ENCODE data around the gene MED15.
"Not testable (repeated sequence)": the region's sequence is repeated elsewhere in the genome, so short reads cannot be mapped to it uniquely, and the experiment has no call there.

The MED15 gene

GRCh38 chr22:20533095-20533878 lies 25.9 kb downstream of the MED15 start:
- Histone ChIP-seq H3K36me3 (ENCODE audit: control insufficient read depth, insufficient read depth, low read length) (peaks cover 61% of the 10 kb centered on the region), H3K27ac (ENCODE audit: low read depth, low read length, severe bottlenecking) (peak overlapping the region; percentile 92), H3K4me3 (ENCODE audit: extremely low read depth, insufficient read depth, low read length, poor library complexity, severe bottlenecking) (no peak overlapping the region), H3K9me3 (ENCODE audit: control insufficient read depth, low read length) (peaks cover 3% of the 10 kb centered on the region), H3K4me1 (ENCODE audit: control insufficient read depth, insufficient read depth, low read length, poor library complexity, severe bottlenecking) (peaks cover 35% of the 10 kb centered on the region)
- WGBS, 2 experiments (ENCODE audit: insufficient coverage in 2 of 2), result 93 to 94% methylated on average over 10 to 11 of the region's 11 CpGs

GRCh38 chr22:20533879-20534265 lies 26.5 kb downstream of the MED15 start:
- Histone ChIP-seq H3K27ac (ENCODE audit: low read depth, low read length, severe bottlenecking) (no peak overlapping the region), H3K36me3 (ENCODE audit: control insufficient read depth, insufficient read depth, low read length) (peaks cover 61% of the 10 kb centered on the region), H3K4me1 (ENCODE audit: control insufficient read depth, insufficient read depth, low read length, poor library complexity, severe bottlenecking) (peaks cover 35% of the 10 kb centered on the region), H3K9me3 (ENCODE audit: control insufficient read depth, low read length) (no peaks in the 10 kb centered on the region), H3K4me3 (ENCODE audit: extremely low read depth, insufficient read depth, low read length, poor library complexity, severe bottlenecking) (no peak overlapping the region)
- 88 to 95% methylated on average over 3 of the region's 3 CpGs for WGBS, 2 experiments (ENCODE audit: insufficient coverage in 2 of 2)

GRCh38 chr22:20536590-20537324 lies 29.3 kb downstream of the MED15 start:
- H3K9me3 ChIP-seq (ENCODE audit: control insufficient read depth, low read length), result no peaks in the 10 kb centered on the region
- no peak overlapping the region for H3K4me3 ChIP-seq (ENCODE audit: extremely low read depth, insufficient read depth, low read length, poor library complexity, severe bottlenecking)
- H3K27ac ChIP-seq (ENCODE audit: low read depth, low read length, severe bottlenecking), result no peak overlapping the region
- peaks cover 14% of the 10 kb centered on the region for H3K4me1 ChIP-seq (ENCODE audit: control insufficient read depth, insufficient read depth, low read length, poor library complexity, severe bottlenecking)
- WGBS, 2 experiments (ENCODE audit: insufficient coverage in 2 of 2), result 94 to 96% methylated on average over 9 to 12 of the region's 12 CpGs
- peaks cover 80% of the 10 kb centered on the region for H3K36me3 ChIP-seq (ENCODE audit: control insufficient read depth, insufficient read depth, low read length)

GRCh38 chr22:20537325-20537756 lies 29.9 kb downstream of the MED15 start:
- peaks cover 8% of the 10 kb centered on the region for H3K4me1 ChIP-seq (ENCODE audit: control insufficient read depth, insufficient read depth, low read length, poor library complexity, severe bottlenecking)
- H3K4me3 ChIP-seq (ENCODE audit: extremely low read depth, insufficient read depth, low read length, poor library complexity, severe bottlenecking), result no peak overlapping the region
- H3K27ac ChIP-seq (ENCODE audit: low read depth, low read length, severe bottlenecking), result no peak overlapping the region
- no peaks in the 10 kb centered on the region for H3K9me3 ChIP-seq (ENCODE audit: control insufficient read depth, low read length)
- WGBS, 2 experiments (ENCODE audit: insufficient coverage in 2 of 2), result 92 to 97% methylated on average over 2 to 3 of the region's 3 CpGs
- peaks cover 83% of the 10 kb centered on the region for H3K36me3 ChIP-seq (ENCODE audit: control insufficient read depth, insufficient read depth, low read length)

GRCh38 chr22:20537983-20538382 lies 30.6 kb downstream of the MED15 start:
- 93 to 95% methylated on average over 5 to 6 of the region's 7 CpGs for WGBS, 2 experiments (ENCODE audit: insufficient coverage in 2 of 2)
- H3K4me1 ChIP-seq (ENCODE audit: control insufficient read depth, insufficient read depth, low read length, poor library complexity, severe bottlenecking), result peaks cover 2% of the 10 kb centered on the region
- H3K9me3 ChIP-seq (ENCODE audit: control insufficient read depth, low read length), result no peaks in the 10 kb centered on the region
- peaks cover 87% of the 10 kb centered on the region for H3K36me3 ChIP-seq (ENCODE audit: control insufficient read depth, insufficient read depth, low read length)
- H3K27ac ChIP-seq (ENCODE audit: low read depth, low read length, severe bottlenecking), result no peak overlapping the region
- H3K4me3 ChIP-seq (ENCODE audit: extremely low read depth, insufficient read depth, low read length, poor library complexity, severe bottlenecking), result no peak overlapping the region

GRCh38 chr22:20538875-20539274 lies 31.5 kb downstream of the MED15 start:
- not testable (repeated sequence) for H3K9me3 ChIP-seq (ENCODE audit: control insufficient read depth, low read length); H3K27ac ChIP-seq (ENCODE audit: low read depth, low read length, severe bottlenecking); H3K4me3 ChIP-seq (ENCODE audit: extremely low read depth, insufficient read depth, low read length, poor library complexity, severe bottlenecking); H3K4me1 ChIP-seq (ENCODE audit: control insufficient read depth, insufficient read depth, low read length, poor library complexity, severe bottlenecking)
- H3K36me3 ChIP-seq (ENCODE audit: control insufficient read depth, insufficient read depth, low read length), result peaks cover 86% of the 10 kb centered on the region
- 83 to 96% methylated on average over 2 to 3 of the region's 8 CpGs for WGBS, 2 experiments (ENCODE audit: insufficient coverage in 2 of 2)

- Histone ChIP-seq H3K36me3 (ENCODE audit: control insufficient read depth, insufficient read depth, low read length) (peaks cover 91% of the 10 kb centered on the region), H3K27ac (ENCODE audit: low read depth, low read length, severe bottlenecking) (no peak overlapping the region), H3K9me3 (ENCODE audit: control insufficient read depth, low read length) (no peaks in the 10 kb centered on the region), H3K4me3 (ENCODE audit: extremely low read depth, insufficient read depth, low read length, poor library complexity, severe bottlenecking) (no peak overlapping the region), H3K4me1 (ENCODE audit: control insufficient read depth, insufficient read depth, low read length, poor library complexity, severe bottlenecking) (peaks cover 6% of the 10 kb centered on the region)
- no CpG with 5 or more reads among the region's 3 CpGs for WGBS, 2 experiments (ENCODE audit: insufficient coverage in 2 of 2)
Measured at GRCh38 chr22:20542055-20542454, 34.6 kb downstream of the MED15 start.

- no peak overlapping the region for H3K4me3 ChIP-seq (ENCODE audit: extremely low read depth, insufficient read depth, low read length, poor library complexity, severe bottlenecking)
- peaks cover 87% of the 10 kb centered on the region for H3K36me3 ChIP-seq (ENCODE audit: control insufficient read depth, insufficient read depth, low read length)
- H3K27ac ChIP-seq (ENCODE audit: low read depth, low read length, severe bottlenecking), result no peak overlapping the region
- H3K4me1 ChIP-seq (ENCODE audit: control insufficient read depth, insufficient read depth, low read length, poor library complexity, severe bottlenecking), result peaks cover 6% of the 10 kb centered on the region
- H3K9me3 ChIP-seq (ENCODE audit: control insufficient read depth, low read length), result no peaks in the 10 kb centered on the region
Measured at GRCh38 chr22:20542736-20543135, 35.3 kb downstream of the MED15 start.

- Histone ChIP-seq H3K36me3 (ENCODE audit: control insufficient read depth, insufficient read depth, low read length) (peaks cover 68% of the 10 kb centered on the region), H3K4me1 (ENCODE audit: control insufficient read depth, insufficient read depth, low read length, poor library complexity, severe bottlenecking) (peaks cover 24% of the 10 kb centered on the region)
- whole genome bisulfite sequencing, 2 experiments (ENCODE audit: insufficient coverage in 2 of 2), result no CpG with 5 or more reads among the region's 3 CpGs
- not testable (repeated sequence) for H3K4me3 ChIP-seq (ENCODE audit: extremely low read depth, insufficient read depth, low read length, poor library complexity, severe bottlenecking); H3K27ac ChIP-seq (ENCODE audit: low read depth, low read length, severe bottlenecking); H3K9me3 ChIP-seq (ENCODE audit: control insufficient read depth, low read length)
Measured at GRCh38 chr22:20545318-20545634, 37.9 kb downstream of the MED15 start.

GRCh38 chr22:20545681-20546521 lies 38.5 kb downstream of the MED15 start:
- H3K27ac ChIP-seq (ENCODE audit: low read depth, low read length, severe bottlenecking), result peak overlapping the region; percentile 43

More at GRCh38 chr22:20545681-20546521, 38.5 kb downstream of the MED15 start:
- WGBS, 2 experiments (ENCODE audit: insufficient coverage in 2 of 2), result 85 to 95% methylated on average over 5 of the region's 10 CpGs
- Histone ChIP-seq H3K4me1 (ENCODE audit: control insufficient read depth, insufficient read depth, low read length, poor library complexity, severe bottlenecking) (peaks cover 30% of the 10 kb centered on the region), H3K4me3 (ENCODE audit: extremely low read depth, insufficient read depth, low read length, poor library complexity, severe bottlenecking) (no peak overlapping the region), H3K36me3 (ENCODE audit: control insufficient read depth, insufficient read depth, low read length) (peaks cover 66% of the 10 kb centered on the region), H3K9me3 (ENCODE audit: control insufficient read depth, low read length) (no peaks in the 10 kb centered on the region)
